Measurements from ENCODE around the gene PRPF19. TPM values are rescaled to one million over a fixed set of nuclear protein-coding genes. Genes with fewer than 3 reads are reported as not detected.

PRPF19 gene
- total and polyA plus RNA-seq, 2 of the 13 experiments (the other 11 are each of a cell fraction or from before 2014, with no cell fraction given): 27.4 to 91.1 TPM

GRCh38 chr11:60844870-60845221, 61.5 kb downstream of the PRPF19 start (continued):
- peak; percentile 75; the same call in 1 of the 2 replicates for TF ChIP-seq ATF1 (CRISPR knock-in tag; IDR thresholded peaks at IDR 0.05)
- no peak for TF ChIP-seq KLF15 (CRISPR knock-in tag; IDR thresholded peaks at IDR 0.05; ENCODE audit: borderline replicate concordance)
- no peak for TF ChIP-seq SRF (IDR thresholded peaks at IDR 0.05; ENCODE audit: low read depth, low read length)
- TF ChIP-seq HNRNPH1 (optimal IDR thresholded peaks at IDR 0.05; ENCODE audit: low read depth, low read length): no peak
- no peak for TF ChIP-seq ZNF556 (CRISPR knock-in tag; IDR thresholded peaks at IDR 0.05; ENCODE audit: borderline replicate concordance)
- TF ChIP-seq MXD3 (CRISPR knock-in tag; IDR thresholded peaks at IDR 0.05): no peak
- TF ChIP-seq IRF9 (CRISPR knock-in tag; IDR thresholded peaks at IDR 0.05; ENCODE audit: borderline replicate concordance): no peak
- no peak for TF ChIP-seq ZSCAN5A (CRISPR knock-in tag; IDR thresholded peaks at IDR 0.05; ENCODE audit: borderline replicate concordance)
- no peak for TF ChIP-seq KLF13 (CRISPR knock-in tag; IDR thresholded peaks at IDR 0.05)
- no peak for TF ChIP-seq CENPBD1 (CRISPR knock-in tag; IDR thresholded peaks at IDR 0.05; ENCODE audit: borderline replicate concordance, low read depth)
- peak; percentile 57 for TF ChIP-seq FOSL2 (CRISPR knock-in tag; IDR thresholded peaks at IDR 0.05)
- TF ChIP-seq THAP11 (CRISPR knock-in tag; IDR thresholded peaks at IDR 0.05): peak; percentile 52
- no peak for TF ChIP-seq ZSCAN31 (CRISPR knock-in tag; IDR thresholded peaks at IDR 0.05; ENCODE audit: low read depth)
- TF ChIP-seq ETV5 (CRISPR knock-in tag; IDR thresholded peaks at IDR 0.05; ENCODE audit: borderline replicate concordance): peak; percentile 19; the same call in 1 of the 2 replicates
- TF ChIP-seq PHF21A (CRISPR knock-in tag; IDR thresholded peaks at IDR 0.05): peak; percentile 78
- no peak for TF ChIP-seq NR0B2 (CRISPR knock-in tag; IDR thresholded peaks at IDR 0.05)
- no peak for TF ChIP-seq ZZZ3 (CRISPR knock-in tag; IDR thresholded peaks at IDR 0.05; ENCODE audit: borderline replicate concordance)
- TF ChIP-seq ZNF207 (IDR thresholded peaks at IDR 0.05; ENCODE audit: borderline replicate concordance): no peak
- TF ChIP-seq MLLT10 (CRISPR knock-in tag; IDR thresholded peaks at IDR 0.05): no peak
- no peak for TF ChIP-seq ZNF350 (CRISPR knock-in tag; IDR thresholded peaks at IDR 0.05; ENCODE audit: borderline replicate concordance, low read depth)
- TF ChIP-seq NFE2 (CRISPR knock-in tag; IDR thresholded peaks at IDR 0.05): no peak
- no peak; the same call in 1 of the 2 replicates for TF ChIP-seq CHD4 (IDR thresholded peaks at IDR 0.05; ENCODE audit: borderline replicate concordance, low read length)
- peak; percentile 52; the same call in 1 of the 2 replicates for TF ChIP-seq ZNF205 (CRISPR knock-in tag; IDR thresholded peaks at IDR 0.05)
- TF ChIP-seq ZNF484 (CRISPR knock-in tag; IDR thresholded peaks at IDR 0.05; ENCODE audit: borderline replicate concordance, low read depth): no peak
- TF ChIP-seq ZNF503 (CRISPR knock-in tag; IDR thresholded peaks at IDR 0.05): peak; percentile 82; the same call in 1 of the 2 replicates

Measured in HepG2 (cell line).